Endothelial cell of umbilical vein (primary cell): ENCODE measurements around the gene CHTOP. TPM values are rescaled to one million over a fixed set of nuclear protein-coding genes. Genes with fewer than 3 reads are reported as not detected.

Source experiments
- BruUV-seq: library from RNA; stranded (reverse); fragments of 400-500 nt; replicated peaks from 2 replicates; lab custom pipeline; 2021; lab: Mats Ljungman, UMichigan
- CTCF ChIA-PET: fragments of 300-600, 350-600 bp; sonication (Branson Sonifier 250); formaldehyde crosslinking; loops from one replicate; lab custom pipeline; 2021; ENCODE audit warnings: antibody characterized with exemption, inconsistent platforms; lab: Charles Lee
- POLR2A ChIA-PET: fragments of 300-600, 350-600 bp; sonication (Branson Sonifier 250); formaldehyde crosslinking; loops from one replicate; lab custom pipeline; 2021; ENCODE audit warnings: antibody characterized with exemption, inconsistent platforms; lab: Charles Lee
- DNase-seq: peaks from one replicate; pipeline ENCODE4 v3.0.0-alpha.2; 2011; ENCODE audit warnings: low read depth, low spot score
- FAIRE-seq: peaks from 2 replicates; lab custom pipeline; 2011; peaks lifted over from hg19 to GRCh38; lab: Jason Lieb, UNC
- H2AFZ ChIP-seq: 2 replicates; pipeline ENCODE4 v1.6.0; 2012; ENCODE audit warnings: low read depth, low read length, control low read depth, inconsistent platforms
- H3K27ac ChIP-seq: 2 replicates; pipeline ENCODE4 v1.5.1; 2011; ENCODE audit warnings: low read depth, mild to moderate bottlenecking, control low read depth, low read length, moderate library complexity; ENCODE audit not compliant: insufficient read depth
- H3K27me3 ChIP-seq, 2 experiments: 2 replicates each; pipeline versions ENCODE4 v1.6.0 to v1.6.1; 2011; ENCODE audit warnings: low read length in 2 of 2, mixed read lengths in 1 of 2; ENCODE audit not compliant: control insufficient read depth in 2 of 2, insufficient read depth in 2 of 2
- H3K36me3 ChIP-seq, 2 experiments: 2 replicates in 1 of 2; 3 replicates in 1 of 2; pipeline ENCODE4 v1.5.1; 2011; ENCODE audit warnings: low read length in 2 of 2, mild to moderate bottlenecking in 1 of 2, moderate library complexity in 1 of 2; ENCODE audit not compliant: control insufficient read depth in 2 of 2, insufficient read depth in 2 of 2; ENCODE audit errors: extremely low read depth in 1 of 2
- H3K4me1 ChIP-seq: 3 replicates; pipeline ENCODE4 v1.5.1; 2011; ENCODE audit warnings: mild to moderate bottlenecking, low read length; ENCODE audit not compliant: control insufficient read depth, insufficient read depth; ENCODE audit errors: extremely low read depth
- H3K4me2 ChIP-seq: 2 replicates; pipeline ENCODE4 v1.6.1; 2011; ENCODE audit warnings: low read length, control low read depth, mixed read lengths; ENCODE audit not compliant: insufficient read depth
- H3K4me3 ChIP-seq, 3 experiments: fragments of 200-600 bp in 1 of 3; sonication (generic), shearing (Covaris generic) in 1 of 3; replicated peaks in 1 of 3; 2 replicates each; pipeline ENCODE4 v1.5.1; 2011 to 2016; ENCODE audit warnings: control low read depth in 3 of 3, low read length in 3 of 3, mild to moderate bottlenecking in 2 of 3, inconsistent platforms in 1 of 3, low read depth in 1 of 3, moderate library complexity in 1 of 3; ENCODE audit not compliant: insufficient read depth in 1 of 3
- H3K79me2 ChIP-seq: 2 replicates; pipeline ENCODE4 v1.6.0; 2012; ENCODE audit warnings: low read length, inconsistent platforms; ENCODE audit not compliant: control insufficient read depth, insufficient read depth
- H3K9ac ChIP-seq: replicated peaks from 2 replicates; pipeline ENCODE3; 2011; ENCODE audit warnings: low read length, control low read depth; ENCODE audit not compliant: insufficient read depth; ENCODE audit errors: extremely low read depth
- H3K9me1 ChIP-seq: replicated peaks from 3 replicates; pipeline ENCODE4 v1.6.0; 2011; ENCODE audit warnings: mild to moderate bottlenecking, low read length; ENCODE audit not compliant: control insufficient read depth, insufficient read depth; ENCODE audit errors: extremely low read depth
- H3K9me3 ChIP-seq: replicated peaks from 2 replicates; pipeline ENCODE4 v1.5.1; 2012; ENCODE audit warnings: low read length, inconsistent platforms; ENCODE audit not compliant: control insufficient read depth, insufficient read depth
- H4K20me1 ChIP-seq: replicated peaks from 2 replicates; pipeline ENCODE3; 2011; ENCODE audit warnings: mild to moderate bottlenecking, low read length; ENCODE audit not compliant: control insufficient read depth, insufficient read depth; ENCODE audit errors: extremely low read depth
- EZH2 ChIP-seq: IDR thresholded peaks from 2 replicates; pipeline ENCODE4 v1.6.1; 2012; ENCODE audit warnings: borderline replicate concordance, low read depth, mild to moderate bottlenecking, moderate library complexity, low read length, inconsistent platforms; ENCODE audit not compliant: severe bottlenecking
- FOS ChIP-seq: IDR thresholded peaks from 2 replicates; pipeline ENCODE4 v1.6.1; 2011; ENCODE audit warnings: mild to moderate bottlenecking, low read length, moderate library complexity, borderline replicate concordance; ENCODE audit not compliant: insufficient read depth
- GATA2 ChIP-seq: IDR thresholded peaks from 2 replicates; pipeline ENCODE4 v1.7.0; 2011; ENCODE audit warnings: low read depth, mild to moderate bottlenecking, moderate library complexity, mixed read lengths, low read length; ENCODE audit not compliant: insufficient read length, insufficient read depth
- JUN ChIP-seq: IDR thresholded peaks from 2 replicates; pipeline ENCODE4 v1.6.1; 2011; ENCODE audit warnings: borderline replicate concordance, low read depth; ENCODE audit not compliant: insufficient read length, insufficient read depth
- MAX ChIP-seq: IDR thresholded peaks from 2 replicates; pipeline ENCODE4 v1.6.1; 2011; ENCODE audit not compliant: insufficient read depth, insufficient read length
- MYC ChIP-seq: IDR thresholded peaks from one replicate; pipeline ENCODE4 v1.6.1; 2011; ENCODE audit warnings: mild to moderate bottlenecking, low read depth, low read length
- POLR2A ChIP-seq: IDR thresholded peaks from 2 replicates; pipeline ENCODE4 v1.6.1; 2012; ENCODE audit warnings: low read depth, mild to moderate bottlenecking, control low read depth, low read length
- POLR2AphosphoS5 ChIP-seq: IDR thresholded peaks from 2 replicates; pipeline ENCODE4 v1.6.1; 2012; ENCODE audit warnings: low read depth, mild to moderate bottlenecking, control low read depth, low read length, moderate library complexity; ENCODE audit not compliant: insufficient read depth
- dilution Hi-C: fragments of 300-500 bp; cut with MboI; formaldehyde crosslinking; loops from one replicate; pipeline ENCODE4 v1.15.0; 2019; ENCODE audit warnings: low sequenced_read_pairs; ENCODE audit not compliant: extremely low pct_ligation_motif_present
- intact Hi-C: fragments of 100-400 bp; cut with micrococcal nuclease; formaldehyde crosslinking; loops from one replicate; pipeline ENCODE4 v1.10.0; 2022
- polyA plus RNA-seq, 4 experiments: library from polyadenylated mRNA; depleted of rRNA in 3 of 4; stranded (reverse) in 3 of 4; unstranded in 1 of 4; fragments of >200 nt; gene quantifications; 2 replicates each; pipeline versions ENCODE4 v1.2.1 to v1.2.3, GENCODE V29; 2011 to 2012; ENCODE audit warnings: missing spikeins in 1 of 4
- total RNA-seq: library from RNA; stranded (reverse); gene quantifications from 2 replicates; pipeline ENCODE4 v1.2.3, GENCODE V29; 2021
- TF ChIP-seq, protein P1 (sequence below), 2 donors: IDR thresholded peaks; 1 replicate in 1 of 2; 2 replicates in 1 of 2; pipeline ENCODE4 v1.5.1; 2011; ENCODE audit warnings: low read length in 2 of 2, mild to moderate bottlenecking in 2 of 2, moderate library complexity in 2 of 2, control low read depth in 1 of 2, inconsistent platforms in 1 of 2, low read depth in 1 of 2; ENCODE audit not compliant: insufficient read depth in 1 of 2; ENCODE audit errors: extremely low read depth in 1 of 2

The CHTOP gene
- total and polyA plus RNA-seq, 2 donors (not counting 3 experiments of a cell fraction or from before 2014, with no cell fraction given), result 62.0 to 74.4 TPM

DNA sequence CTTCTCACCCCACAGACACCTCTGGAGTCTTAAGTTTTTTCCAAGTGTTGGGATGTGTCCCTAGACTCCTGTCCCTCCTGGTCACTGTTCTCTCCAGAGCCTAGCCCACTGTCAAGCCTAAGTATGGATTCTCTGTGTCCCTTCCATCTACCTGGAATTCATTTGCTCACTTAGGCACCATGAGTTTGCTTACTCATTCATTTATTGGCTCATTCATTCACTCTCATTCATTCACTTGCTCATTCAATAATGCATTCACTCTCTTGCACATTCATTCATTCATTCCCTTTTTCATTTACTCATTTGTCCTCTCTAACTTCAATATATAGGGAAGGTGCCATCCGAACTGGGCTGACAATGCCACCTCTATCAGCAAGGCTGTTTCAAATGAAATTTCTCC is 22.5 kb upstream of the CHTOP start:
- Histone ChIP-seq H3K4me3 (peak overlapping the region; percentile 20 to 62 (median 37)), H2AFZ (no peak overlapping the region), H3K9ac (peak overlapping the region; percentile 70), H3K9me1 (no peaks in the 10 kb centered on the region), H3K9me3 (no peaks in the 10 kb centered on the region), H3K27ac (peak overlapping the region; percentile 42), H4K20me1 (no peaks in the 10 kb centered on the region), H3K79me2 (peaks cover 45% of the 10 kb centered on the region), H3K36me3 (peaks cover 13% of the 10 kb centered on the region in 2 experiments), H3K4me2 (peak overlapping the region; percentile 51), H3K4me1 (peaks cover 39% of the 10 kb centered on the region), H3K27me3 (no peaks in the 10 kb centered on the region)
- dilution Hi-C loops, result no loop called here
- POLR2A ChIA-PET, result interaction anchor here (1.8 to 4.9 kb wide), 3 partner anchors 16 to 23 kb away, joined by 5 to 28 read pairs (median 9); partner anchors contain the start of genes CHTOP, S100A1 and S100A13
- intact Hi-C loops, result no loop called here
- DNase-seq, result no peak
- FAIRE-seq, result no peak
- CTCF ChIA-PET, result interaction anchor here (2.1 to 7.7 kb wide), 4 partner anchors 10 to 39 kb away, joined by 6 to 54 read pairs (median 31); partner anchors contain the start of genes S100A1 and S100A13
- TF ChIP-seq POLR2A (no peak), POLR2AphosphoS5 (no peak), JUN (no peak), FOS (no peak), MAX (no peak), MYC (no peak), EZH2 (no peak), GATA2 (no peak)
- TF ChIP-seq, protein P1, sequence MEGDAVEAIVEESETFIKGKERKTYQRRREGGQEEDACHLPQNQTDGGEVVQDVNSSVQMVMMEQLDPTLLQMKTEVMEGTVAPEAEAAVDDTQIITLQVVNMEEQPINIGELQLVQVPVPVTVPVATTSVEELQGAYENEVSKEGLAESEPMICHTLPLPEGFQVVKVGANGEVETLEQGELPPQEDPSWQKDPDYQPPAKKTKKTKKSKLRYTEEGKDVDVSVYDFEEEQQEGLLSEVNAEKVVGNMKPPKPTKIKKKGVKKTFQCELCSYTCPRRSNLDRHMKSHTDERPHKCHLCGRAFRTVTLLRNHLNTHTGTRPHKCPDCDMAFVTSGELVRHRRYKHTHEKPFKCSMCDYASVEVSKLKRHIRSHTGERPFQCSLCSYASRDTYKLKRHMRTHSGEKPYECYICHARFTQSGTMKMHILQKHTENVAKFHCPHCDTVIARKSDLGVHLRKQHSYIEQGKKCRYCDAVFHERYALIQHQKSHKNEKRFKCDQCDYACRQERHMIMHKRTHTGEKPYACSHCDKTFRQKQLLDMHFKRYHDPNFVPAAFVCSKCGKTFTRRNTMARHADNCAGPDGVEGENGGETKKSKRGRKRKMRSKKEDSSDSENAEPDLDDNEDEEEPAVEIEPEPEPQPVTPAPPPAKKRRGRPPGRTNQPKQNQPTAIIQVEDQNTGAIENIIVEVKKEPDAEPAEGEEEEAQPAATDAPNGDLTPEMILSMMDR (IDR thresholded peaks at IDR 0.05; ENCODE audit: extremely low read depth in 1 of 2, insufficient read depth in 1 of 2, low read depth in 1 of 2, low read length in 2 of 2), result no peak
- BruUV-seq, result no TSS peak
